ENCODE measurements around the gene FAM131A.

FAM131A gene

GRCh38 chr3:184375747-184376461, 38.5 kb downstream of the FAM131A start:
- no peak for DNase-seq (ENCODE audit: low read depth in 2 of 2, low spot score in 1 of 2)

GRCh38 chr3:184377374-184377773, 40.0 kb downstream of the FAM131A start:
- no peak for DNase-seq (ENCODE audit: low read depth in 2 of 2, low spot score in 1 of 2)

DNA sequence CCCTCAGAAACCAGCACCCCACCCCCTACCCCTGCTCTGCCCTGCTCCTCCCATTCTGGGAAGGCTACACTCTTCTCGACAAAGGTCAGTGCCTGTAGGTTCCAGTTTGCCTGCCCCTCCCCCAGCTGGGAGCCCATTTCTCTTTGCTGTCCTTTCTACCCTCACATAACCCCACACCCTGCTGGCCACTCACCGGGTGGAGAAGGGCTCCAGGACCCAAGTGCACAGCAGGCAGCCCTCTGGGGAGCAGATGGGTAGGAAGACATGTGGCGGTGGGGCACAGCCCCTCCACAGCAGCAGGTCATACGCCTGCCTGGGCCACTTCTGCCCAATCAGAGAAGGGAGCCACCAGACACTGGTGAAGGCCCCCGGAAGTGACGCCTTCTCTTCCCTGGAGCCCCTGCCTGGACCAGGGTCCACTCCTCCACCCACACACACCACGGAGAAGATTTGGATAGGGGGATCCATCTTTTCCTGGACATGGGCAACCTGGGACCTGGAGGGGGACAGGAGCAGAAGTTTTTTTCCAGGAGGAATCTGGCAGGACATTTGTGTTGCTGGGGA, 40.6 kb downstream of the FAM131A start, which contains the start of gene THPO:
TSS of gene THPO (minus strand) at position 326 of the 564 bp plus-strand sequence. CDS start 1,948 bp downstream, outside the sequence.
- no peak for DNase-seq (ENCODE audit: low read depth in 2 of 2, low spot score in 1 of 2)

GRCh38 chr3:184378651-184379357, 41.4 kb downstream of the FAM131A start:
- no peak for DNase-seq (ENCODE audit: low read depth in 2 of 2, low spot score in 1 of 2)

DNA sequence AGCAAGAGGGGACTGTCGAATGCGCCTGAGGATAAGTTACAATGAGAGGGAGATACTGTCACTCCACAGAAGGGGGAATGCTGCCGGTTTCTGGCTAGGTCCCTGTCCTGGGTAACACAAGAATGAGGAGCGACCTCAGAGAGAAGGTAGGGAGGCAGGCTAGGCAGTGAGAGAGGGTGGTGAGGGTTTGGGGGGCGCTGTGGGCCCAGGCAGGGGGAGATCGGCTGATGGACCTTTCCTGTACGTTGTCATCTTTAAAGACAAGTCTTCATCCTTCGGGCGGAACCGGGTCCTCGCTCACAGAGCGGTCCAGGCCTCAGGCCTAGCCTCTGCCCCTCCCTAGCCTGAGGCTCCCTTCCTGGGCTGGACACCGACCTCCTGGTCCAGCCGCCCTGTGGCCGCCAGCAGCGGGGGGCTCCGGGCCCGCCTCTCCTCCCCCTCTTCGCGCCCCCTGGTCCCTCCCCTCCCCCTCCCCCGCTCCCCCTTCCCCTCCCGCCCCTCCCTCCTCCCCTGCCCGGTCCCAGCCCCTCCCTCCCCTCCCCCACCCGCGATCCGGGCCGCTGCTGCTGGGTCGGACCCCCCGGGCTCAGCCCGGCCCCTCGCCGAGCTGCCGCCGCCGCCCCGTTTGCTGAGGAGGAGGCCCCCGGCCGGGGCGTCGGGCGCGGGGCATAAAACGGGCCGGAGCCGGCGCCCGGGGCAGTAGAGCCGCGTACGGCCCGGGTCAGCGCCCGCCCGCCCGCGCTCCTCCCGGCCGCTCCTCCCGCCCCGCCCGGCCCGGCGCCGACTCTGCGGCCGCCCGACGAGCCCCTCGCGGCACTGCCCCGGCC, 42.2 kb downstream of the FAM131A start, which contains the start of gene CHRD:
TSS of gene CHRD (plus strand) at position 697 of the 827 bp plus-strand sequence. CDS start 265 bp downstream, outside the sequence.
- no peak for DNase-seq (ENCODE audit: low read depth in 2 of 2, low spot score in 1 of 2)

- no peak for DNase-seq (ENCODE audit: low read depth in 2 of 2, low spot score in 1 of 2)
These were observed 42.8 kb downstream of the FAM131A start for GRCh38 chr3:184380185-184380626.

DNA sequence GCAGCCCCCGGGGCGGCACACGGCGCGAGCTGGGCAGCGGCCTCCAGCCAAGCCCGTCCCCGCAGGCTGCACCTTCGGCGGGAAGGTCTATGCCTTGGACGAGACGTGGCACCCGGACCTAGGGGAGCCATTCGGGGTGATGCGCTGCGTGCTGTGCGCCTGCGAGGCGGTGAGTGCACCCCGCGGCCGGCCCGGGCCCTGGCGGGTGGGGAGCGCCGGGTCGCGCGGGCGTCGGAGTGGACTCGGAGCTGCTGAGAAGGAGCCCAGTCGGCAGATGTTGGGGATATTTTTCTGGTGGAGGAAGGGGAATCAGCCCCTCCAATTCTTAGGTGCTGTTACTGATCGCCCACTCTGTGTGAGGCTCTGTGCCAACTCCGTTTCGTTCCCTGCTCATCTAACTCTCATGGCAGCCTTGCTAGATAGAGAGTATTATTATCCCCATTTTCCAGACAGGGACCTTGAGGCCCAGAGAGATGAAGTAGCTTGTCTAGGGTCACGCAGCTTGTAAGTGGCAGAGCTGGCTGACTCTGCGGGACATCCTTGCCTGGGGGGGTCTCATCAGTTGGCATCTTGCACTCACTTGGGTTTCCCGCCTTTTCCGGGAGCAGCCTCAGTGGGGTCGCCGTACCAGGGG, 43.3 kb downstream of the FAM131A start:
- no peak for DNase-seq (ENCODE audit: low read depth in 2 of 2, low spot score in 1 of 2)

DNA sequence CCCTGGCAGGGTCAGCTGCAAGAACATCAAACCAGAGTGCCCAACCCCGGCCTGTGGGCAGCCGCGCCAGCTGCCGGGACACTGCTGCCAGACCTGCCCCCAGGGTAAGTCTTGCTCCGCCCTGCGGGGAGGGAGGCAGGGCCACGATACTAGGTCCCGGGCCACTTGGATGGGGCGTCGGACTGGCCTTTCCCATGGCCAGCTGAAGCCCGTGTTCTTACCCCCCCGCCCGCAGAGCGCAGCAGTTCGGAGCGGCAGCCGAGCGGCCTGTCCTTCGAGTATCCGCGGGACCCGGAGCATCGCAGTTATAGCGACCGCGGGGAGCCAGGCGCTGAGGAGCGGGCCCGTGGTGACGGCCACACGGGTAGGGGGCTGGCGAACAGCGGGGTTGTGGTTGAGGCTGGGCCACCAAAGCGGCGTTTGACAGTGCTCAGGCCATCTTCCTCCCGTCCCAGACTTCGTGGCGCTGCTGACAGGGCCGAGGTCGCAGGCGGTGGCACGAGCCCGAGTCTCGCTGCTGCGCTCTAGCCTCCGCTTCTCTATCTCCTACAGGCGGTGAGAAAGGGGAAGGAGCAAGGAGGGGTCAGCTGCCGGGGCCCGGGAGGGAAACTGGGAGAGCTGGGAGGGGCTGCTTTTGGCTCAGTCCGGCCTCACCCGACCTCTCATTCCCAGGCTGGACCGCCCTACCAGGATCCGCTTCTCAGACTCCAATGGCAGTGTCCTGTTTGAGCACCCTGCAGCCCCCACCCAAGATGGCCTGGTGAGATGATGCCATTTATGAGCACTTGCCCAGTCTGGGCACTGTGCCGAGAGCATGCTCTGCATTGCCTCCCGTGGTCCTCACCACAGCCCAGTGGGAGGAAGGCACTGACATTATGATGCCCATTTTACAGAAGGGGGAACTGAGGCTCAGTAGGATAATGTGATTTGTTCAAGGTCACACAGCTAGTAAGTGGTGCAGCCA, 44.1 kb downstream of the FAM131A start:
- no peak for DNase-seq (ENCODE audit: low read depth in 2 of 2, low spot score in 1 of 2)

DNA sequence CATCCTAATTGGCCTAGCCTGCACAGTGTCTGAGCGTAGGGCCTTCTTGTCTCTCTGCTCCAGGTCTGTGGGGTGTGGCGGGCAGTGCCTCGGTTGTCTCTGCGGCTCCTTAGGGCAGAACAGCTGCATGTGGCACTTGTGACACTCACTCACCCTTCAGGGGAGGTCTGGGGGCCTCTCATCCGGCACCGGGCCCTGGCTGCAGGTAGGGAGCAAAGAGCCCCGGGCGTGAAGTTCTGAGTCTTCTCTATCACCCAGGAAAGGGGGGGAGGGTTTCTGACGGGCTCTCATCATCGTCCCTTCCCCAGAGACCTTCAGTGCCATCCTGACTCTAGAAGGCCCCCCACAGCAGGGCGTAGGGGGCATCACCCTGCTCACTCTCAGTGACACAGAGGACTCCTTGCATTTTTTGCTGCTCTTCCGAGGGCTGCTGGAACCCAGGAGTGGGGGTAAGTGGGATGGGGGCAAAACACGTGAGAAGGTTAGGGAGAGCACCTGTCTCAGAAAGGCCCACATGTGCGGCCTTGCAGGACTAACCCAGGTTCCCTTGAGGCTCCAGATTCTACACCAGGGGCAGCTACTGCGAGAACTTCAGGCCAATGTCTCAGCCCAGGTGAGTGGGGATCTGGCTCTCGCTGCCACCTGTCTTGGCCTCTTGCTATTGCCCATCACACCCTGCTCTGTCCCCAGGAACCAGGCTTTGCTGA, 45.1 kb downstream of the FAM131A start:
- no peak for DNase-seq (ENCODE audit: low read depth in 2 of 2, low spot score in 1 of 2)

- DNase-seq (ENCODE audit: low read depth in 2 of 2, low spot score in 1 of 2), result no peak
These were observed 45.8 kb downstream of the FAM131A start for GRCh38 chr3:184383033-184383740.

- no peak for DNase-seq (ENCODE audit: low read depth in 2 of 2, low spot score in 1 of 2)
These were observed 46.9 kb downstream of the FAM131A start for GRCh38 chr3:184384342-184384741.

DNA sequence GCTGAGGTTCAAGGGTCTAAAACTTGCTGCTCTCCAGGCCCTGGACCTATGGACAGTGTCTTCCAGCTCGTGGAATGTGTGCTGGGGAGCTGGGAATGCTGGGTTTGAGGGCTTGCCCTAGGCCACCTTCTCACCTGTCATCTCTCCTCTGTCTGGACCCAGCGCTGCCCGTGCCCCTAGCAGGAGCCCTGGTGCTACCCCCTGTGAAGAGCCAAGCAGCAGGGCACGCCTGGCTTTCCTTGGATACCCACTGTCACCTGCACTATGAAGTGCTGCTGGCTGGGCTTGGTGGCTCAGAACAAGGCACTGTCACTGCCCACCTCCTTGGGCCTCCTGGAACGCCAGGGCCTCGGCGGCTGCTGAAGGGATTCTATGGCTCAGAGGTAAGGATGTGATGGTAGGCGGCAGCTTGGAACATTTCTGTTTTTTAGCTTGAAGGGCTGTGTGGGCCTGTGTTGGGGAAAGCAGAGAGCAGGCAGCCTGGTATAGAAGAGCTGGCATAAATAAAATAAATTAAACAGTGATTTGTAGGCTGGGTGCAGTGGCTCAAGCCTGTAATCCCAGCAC, 47.5 kb downstream of the FAM131A start:
- DNase-seq (ENCODE audit: low read depth in 2 of 2, low spot score in 1 of 2), result no peak

- no peak for DNase-seq (ENCODE audit: low read depth in 2 of 2, low spot score in 1 of 2)
These were observed 48.8 kb downstream of the FAM131A start for GRCh38 chr3:184386047-184386806.

- no peak for DNase-seq (ENCODE audit: low read depth in 2 of 2, low spot score in 1 of 2)
These were observed 49.8 kb downstream of the FAM131A start for GRCh38 chr3:184387174-184387714.

DNA sequence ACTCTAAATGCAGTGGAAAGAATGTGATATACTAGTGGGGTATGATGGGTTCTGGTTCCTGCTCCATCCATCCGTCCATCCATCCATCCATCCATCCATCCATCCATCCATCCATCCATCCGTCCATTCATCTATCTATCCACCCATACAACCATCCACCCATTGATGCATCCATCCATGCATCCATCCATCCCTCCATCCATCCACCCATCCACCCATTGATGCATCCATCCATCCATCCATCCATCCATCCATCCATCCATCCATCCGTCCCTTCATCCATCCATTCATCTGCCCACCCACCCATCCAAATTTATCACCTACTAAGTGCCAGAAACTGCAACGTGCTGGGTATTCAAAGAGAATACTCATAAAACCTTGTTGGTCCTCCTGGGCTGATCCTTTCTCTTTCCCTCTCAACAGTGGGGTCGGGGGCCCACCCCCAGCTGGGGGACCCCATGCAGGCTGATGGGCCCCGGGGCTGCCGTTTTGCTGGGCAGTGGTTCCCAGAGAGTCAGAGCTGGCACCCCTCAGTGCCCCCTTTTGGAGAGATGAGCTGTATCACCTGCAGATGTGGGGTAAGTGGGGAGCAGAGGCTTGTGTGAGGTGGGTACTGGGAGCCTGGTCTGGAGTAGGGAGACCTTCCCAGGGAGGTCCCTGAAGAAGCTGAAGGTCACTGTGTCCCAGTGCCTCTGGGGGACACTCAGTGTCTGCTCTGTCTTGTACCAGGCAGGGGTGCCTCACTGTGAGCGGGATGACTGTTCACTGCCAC, 51.0 kb downstream of the FAM131A start:
- no peak for DNase-seq (ENCODE audit: low read depth in 2 of 2, low spot score in 1 of 2)

DNA sequence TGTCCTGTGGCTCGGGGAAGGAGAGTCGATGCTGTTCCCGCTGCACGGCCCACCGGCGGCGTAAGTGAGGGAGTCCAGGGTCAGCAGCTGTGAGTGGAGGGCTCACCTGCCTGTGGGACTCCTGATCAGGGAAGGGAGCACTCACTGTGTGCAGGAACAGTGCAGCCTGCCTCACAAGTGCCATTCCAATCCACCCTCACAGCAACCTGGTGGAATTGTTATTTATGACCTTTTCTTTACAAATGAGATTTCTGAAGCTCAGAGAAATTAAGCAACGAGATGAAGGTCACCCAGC, 51.5 kb downstream of the FAM131A start:
- DNase-seq (ENCODE audit: low read depth in 2 of 2, low spot score in 1 of 2), result no peak
